Superior temporal gyrus (tissue), 1 donor: Measurements from ENCODE around the gene KIF25.

Source experiments
- DNase-seq: peaks from one replicate; pipeline ENCODE4 v3.0.0-alpha.2; 2016; ENCODE audit errors: extremely low spot score

KIF25 gene

DNA sequence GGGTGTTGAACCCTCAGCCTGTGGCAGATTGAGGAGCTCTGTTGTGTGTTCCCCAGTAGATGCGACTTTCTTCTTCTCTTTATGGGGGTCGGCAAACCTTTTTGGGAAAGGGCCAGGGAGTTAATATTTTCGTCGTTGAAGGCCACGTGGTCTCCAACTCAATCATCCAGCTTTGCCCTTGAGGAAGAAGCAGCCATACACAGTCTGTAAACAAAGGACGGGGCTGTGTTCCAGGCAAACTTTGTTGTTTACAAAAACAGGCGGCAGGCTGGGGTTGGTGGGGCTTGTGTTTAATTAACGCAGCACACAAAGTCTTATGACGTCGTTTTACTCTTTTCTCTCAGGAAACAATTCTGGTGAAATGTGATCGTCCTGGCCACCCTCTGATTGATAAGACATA is 20.2 kb downstream of the KIF25 start:
- no peak for DNase-seq

DNA sequence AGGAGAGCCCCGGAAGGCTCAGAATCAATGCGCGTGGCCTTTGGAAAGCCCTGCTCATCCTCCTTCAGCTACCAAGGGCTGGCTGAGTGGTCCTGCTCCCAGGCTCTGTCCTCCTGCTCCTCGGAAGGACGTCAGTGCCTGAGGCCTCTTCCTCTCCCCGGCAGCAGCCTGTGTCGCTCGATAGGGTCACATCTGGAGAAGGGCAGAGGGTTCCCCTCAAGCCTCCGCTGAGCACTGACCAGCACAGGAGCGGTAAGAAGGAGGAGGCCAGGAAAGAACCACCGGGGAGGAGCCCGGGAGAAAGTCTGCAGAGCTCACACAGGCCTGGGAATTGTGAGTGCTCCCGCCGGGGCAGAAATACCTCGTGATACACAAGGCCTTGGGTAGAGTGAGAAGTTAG is 21.2 kb downstream of the KIF25 start:
- no peak for DNase-seq

DNA sequence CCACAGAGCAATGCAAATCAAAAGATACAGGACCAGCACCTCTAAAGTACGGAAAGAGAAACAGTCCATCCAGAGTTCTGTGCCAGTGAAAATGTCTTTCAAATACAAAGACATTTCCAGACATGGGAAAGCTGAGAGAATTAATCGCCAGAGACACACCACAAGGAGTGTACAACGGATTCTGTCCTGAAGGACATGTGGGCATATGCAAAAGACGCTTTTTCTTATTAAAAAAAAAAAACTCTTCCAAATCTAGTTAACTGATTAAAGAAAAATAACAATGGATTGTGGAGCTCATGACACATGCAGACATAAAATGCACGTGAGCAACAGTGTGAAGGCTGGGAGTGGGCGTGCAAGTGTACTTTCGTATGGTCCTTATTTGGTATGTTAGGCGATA is 22.8 kb downstream of the KIF25 start:
- DNase-seq: no peak

DNA sequence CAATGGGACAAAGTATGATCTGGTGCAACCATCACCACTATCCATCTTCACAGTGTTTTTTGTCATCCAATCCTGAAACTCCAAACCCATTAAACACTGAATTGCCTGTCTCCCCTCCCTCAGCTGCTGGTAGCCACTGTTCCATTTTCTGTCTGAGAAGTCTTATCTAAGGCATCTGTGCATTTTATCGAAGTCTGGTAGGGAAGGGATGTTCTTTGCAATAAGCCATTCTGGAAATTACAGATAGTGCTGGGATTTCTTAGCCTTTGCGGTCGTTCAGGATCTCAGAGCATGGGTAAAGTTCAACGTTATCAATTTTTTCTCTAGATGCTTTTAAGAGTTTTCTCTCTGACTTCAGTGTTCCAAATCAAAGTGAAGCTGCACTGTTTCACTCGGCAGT is 24.1 kb downstream of the KIF25 start:
- no peak for DNase-seq

DNA sequence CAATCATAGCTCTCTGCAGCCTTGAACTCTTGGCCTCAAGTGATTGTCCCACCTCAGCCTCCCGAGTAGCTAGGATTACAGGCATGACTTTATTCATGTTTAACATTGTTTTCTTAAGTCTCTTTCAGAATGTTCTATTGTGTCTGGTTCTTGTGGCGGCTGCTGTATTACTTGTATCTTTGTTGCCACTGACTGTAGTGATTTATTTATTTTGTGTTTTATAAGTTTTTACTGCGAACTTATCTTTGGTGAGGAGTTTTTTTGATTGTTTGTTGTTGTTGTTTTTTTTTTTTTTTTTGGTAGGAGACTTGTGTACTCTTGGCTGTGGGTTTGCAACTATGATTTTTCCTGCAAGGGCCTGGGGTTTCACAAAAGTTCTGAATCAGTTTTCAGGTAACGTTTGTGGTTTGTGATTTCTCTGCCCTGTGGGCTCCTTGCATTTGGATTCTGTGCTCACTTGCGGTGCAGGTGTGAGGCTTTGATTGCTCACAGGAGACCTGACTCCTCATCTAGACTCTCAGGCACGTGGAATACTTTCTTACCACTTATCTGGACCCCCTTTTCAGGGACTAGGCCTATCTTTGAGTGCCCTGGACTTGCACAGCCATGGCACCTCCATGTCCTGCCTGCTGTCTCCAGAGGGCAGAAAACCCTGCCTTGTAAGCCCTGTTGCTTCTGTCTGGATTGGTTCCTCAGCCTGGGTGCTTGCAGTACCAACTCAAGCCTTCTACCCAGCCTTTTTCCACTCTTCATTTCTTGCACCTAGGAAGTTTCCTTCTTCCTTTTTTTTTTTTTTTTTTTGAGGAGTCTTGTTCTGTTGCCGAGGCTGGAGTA is 25.2 kb downstream of the KIF25 start:
- no peak for DNase-seq

DNA sequence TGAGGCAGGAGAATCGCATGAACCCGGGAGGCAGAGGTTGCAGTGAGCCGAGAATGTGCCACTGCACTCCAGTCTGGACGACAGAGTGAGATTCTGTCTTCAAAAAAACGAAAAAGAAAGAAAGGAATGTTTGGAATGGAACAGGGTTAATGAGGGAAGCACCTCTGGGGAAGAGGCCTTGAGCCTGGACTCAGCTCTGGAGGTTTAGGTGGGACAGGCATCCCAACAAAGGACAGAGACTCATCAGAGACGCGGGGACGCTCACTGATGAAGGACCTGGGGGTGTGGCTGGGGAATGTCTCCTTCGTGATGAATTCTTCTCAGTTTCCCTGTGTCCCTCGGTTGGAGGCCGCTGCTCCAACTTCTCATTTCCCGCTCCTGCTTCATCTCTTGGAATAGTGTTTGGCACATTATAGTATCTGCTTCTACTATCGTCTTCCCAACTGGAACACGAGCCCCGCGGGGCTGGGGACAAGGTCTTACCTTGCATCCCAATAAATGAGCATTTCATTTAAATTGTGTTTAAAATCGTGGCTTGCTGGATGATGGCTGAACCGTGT is 27.6 kb downstream of the KIF25 start:
- no peak for DNase-seq

DNA sequence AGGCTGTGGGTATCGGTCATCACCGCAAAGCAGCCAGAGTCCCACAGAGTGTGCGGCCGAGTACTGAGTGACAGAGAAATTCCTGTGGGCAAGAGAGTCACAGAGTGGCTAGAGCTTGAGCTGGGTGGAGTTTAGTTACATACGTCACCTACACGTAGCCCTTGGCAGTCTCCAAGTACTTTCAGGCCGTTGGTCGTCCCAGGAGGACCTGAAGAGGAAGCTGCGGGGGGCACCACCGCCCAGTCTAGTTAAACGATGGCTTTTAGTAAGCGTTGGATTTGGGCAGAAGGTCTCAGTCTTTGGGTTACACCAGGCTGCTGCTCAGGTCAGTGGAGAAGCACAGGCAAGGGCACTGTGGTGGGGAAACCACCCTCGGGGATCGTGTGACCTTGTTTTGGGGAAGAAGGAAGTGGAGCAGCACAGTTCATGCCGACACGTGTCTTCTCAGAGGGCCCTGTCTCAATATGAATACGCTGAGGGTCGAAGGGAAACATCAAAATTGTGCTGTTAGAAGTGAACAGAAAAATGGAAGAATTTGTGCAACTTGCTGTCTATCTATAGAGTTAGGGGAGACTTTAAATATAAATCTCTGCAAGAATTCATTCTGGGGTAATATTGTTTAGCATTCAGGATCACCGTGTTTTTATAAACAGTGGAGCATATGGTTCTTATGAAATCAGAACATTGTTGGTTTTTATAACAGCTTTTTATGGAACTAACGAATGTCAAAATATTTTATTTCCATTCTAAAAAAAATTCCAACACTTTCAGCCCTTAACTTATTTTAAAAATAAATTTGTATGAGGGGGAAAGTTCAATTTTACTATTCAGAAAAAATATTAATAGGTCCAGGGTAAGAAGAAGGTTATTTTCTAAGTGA is 28.6 kb downstream of the KIF25 start:
- no peak for DNase-seq

DNA sequence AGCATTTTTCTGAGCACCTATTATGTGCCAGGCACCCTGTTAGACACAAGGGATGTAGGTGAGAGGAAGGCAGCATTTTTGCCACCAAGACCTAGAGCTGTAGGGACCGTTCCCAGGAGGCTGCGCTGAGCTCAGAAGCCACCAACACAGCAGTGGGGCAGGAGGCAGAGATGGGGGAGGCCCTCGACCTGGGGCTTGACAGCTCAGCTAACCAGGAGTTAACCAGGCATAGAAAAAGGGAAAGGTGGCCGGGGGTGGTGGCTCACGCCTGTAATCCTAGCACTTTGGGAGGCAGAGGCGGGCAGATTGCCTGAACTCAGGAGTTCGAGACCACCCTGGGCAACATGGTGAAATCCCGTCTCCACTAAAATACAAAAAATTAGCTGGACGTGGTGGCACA is 29.5 kb downstream of the KIF25 start:
- no peak for DNase-seq

DNA sequence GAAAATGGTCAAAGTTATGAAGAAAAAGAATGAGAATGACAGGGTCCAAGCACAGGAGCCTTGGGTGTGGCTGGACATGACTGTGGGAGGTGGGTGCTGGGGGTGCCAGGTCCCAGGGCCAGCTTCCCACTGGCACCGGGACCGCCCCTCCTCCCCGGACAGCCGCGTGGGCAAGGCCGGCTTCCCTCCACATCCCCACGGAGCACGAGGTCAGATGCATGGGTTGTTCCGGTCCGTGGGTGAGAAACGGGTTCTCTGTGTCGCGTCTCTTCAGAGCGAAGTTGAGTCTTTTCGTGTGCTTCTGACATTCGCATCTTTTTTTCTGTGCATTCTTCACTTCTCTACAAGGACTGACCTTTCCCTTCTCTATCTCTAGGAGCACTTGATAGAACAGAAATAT is 30.1 kb downstream of the KIF25 start:
- DNase-seq: no peak

DNA sequence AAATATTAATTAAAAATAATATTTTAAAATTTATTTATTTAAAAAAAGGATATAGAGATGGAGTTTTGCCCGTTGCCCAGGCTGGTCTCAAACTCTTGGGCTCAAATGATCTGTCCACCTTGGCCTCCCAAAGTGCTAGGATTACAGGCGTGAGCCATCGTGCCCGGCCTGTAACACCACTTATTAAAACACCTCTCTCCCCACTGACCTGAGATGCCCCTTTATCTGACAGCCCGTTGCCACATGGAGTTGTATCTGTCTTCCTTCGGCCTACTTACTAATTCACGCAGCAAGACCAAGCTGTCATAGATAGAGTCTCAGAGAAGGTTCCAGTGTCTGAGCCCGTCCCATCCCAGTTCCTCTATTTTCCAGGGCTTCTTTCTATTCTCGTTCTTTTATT is 30.7 kb downstream of the KIF25 start:
- no peak for DNase-seq

DNA sequence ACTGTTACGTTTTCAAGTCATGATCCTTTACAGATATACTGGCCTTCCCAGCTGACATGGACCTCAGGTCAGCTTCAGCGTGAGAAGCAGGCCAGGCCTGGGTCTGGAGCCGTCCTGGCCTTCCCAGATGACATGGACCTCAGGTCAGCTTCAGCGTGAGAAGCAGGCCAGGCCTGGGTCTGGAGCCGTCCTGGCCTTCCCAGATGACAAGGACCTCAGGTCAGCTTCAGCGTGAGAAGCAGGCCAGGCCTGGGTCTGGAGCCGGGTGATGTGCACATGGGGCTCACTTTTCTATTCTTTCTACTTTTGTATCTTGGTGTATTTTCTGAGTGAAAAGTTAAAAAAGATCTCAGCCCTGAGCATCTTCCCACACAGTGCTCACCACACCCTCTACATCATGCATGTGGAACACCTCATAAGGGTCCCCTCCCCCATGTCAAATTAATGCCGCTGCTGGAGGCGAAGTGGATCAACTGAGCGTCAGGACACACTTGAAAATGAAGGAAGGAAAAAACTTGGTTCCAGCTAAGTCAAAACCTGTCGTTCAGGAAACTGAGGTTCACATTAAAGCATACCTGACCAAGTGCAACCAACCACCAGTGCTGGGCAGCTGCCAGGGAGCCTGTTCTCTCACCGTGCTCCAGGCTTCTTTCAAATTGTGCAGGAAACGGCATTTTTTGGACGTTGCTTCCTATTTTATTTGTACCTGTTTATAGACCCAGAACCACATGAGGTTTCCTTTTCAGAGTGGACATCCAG is 32.2 kb downstream of the KIF25 start:
- DNase-seq: no peak

DNA sequence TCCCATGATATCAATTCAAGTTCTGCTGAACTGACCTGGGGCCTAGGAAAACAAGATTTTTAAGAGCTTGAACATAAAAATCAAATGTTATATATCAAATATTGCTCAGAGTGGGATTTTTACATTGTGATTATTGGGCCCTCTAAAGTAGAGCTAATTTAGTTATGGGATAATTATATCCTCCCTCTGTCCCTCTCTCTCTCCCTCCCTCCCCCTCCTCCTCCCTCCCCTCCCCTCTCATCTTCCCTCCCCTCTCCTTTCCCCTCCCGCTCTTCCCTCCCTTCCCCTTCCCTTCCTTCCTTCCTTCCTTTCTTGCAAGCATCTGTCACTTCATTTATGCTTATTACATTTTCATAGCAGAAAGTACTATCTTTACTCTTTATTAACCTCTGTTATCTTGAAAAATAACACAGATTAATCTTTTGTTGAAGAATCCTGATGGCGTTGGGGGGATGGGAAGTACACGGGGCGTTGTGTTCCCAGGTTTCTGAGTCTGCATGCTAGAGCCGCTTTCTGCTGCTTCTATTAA is 32.8 kb downstream of the KIF25 start:
- DNase-seq: no peak

DNA sequence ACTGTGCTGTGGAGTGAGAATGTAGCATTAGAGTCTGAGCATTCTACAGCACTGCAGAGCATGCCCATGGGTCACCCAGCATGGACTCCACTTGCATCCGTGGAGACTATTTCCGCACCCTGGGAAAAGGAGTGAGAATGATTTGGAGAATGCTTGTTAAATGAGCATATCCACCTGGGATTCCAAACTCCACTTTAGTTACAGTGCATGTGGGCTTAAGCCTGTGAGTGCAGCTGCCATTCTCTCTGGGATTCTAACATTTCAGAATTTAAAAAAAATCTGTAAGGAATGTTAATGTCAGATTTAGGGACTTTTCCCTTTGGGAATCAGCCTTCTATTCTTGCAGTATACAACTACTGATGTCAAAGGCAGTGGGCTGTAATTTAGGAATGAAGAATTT is 33.4 kb downstream of the KIF25 start:
- no peak for DNase-seq

DNA sequence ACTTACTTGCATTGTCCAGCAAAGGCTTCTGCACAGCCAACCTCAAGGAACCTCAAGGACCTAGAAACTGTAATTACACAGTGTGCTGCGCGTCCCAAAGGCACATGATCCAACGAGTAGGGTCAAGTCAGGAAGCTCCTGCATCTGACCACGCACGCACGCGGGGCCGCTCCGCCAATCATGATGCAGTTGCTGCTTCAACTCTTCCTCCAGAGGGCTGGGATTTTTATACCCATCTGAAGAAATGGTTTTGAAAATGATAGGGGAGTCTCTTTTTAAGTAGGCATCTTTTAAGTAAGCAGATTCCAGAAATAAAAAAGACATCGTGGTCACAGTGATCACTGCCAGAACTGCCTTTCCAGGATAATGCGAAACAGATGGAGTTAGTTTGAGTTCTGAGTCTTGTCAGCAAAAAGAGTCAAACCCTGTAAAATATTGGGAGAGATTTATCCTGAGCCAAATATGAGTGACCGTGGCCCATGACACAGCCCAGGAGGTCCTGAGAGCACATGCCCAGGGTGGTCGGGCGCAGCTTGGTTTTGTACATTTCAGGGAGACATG is 34.0 kb downstream of the KIF25 start:
- DNase-seq: no peak

DNA sequence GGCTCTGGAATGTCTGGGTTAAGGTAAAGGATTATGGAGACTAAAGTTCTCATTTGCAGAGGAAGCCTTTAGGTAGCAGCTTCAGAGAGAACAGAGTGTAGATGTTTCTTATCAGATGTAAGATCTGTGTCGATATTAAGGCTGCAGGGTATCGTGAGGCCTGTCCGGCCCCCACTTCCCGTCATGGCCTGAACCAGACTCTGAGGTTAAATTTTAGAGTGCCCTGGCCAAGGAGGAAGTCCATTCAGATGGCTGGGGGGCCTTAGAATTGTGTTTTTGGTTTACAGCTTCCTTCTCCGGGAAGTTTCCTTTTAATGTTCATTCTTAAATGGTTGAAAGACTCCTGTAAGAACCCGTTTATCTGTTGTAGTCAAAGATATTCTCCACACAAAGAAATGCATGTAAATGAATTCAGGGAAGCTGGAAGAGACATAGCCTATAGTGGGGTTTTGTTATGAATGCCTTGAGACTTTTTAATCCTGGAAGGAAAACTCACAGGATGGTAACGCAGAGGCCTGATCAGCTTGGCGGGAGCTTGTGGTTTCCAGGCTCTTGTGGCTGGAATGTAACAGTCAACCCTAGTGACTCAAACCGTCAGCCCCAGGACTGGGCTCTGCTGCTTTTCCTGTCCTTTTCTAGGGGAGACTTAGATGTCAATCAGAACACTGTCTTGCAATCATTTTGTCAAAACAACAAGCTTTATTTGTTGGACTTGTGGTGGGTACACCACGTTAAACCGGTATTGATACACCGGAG is 34.7 kb downstream of the KIF25 start:
- no peak for DNase-seq

DNA sequence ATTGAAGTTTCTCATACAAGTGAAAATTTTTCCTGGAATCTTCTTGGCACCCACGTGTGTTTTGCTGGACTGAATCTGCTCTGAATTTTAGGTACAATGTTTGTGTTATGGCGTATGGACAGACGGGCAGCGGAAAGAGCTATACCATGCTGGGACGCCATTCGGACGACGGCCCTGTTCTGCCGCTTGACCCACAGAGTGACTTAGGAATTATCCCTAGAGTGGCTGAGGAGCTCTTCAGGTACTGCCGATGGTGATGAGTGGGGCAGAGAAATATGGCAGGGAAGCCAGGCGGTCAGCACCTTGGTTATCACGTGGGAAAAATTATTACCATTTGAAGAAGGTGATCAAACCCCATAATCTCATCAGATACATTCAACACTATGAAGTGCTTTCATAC is 36.3 kb downstream of the KIF25 start:
- DNase-seq: no peak

DNA sequence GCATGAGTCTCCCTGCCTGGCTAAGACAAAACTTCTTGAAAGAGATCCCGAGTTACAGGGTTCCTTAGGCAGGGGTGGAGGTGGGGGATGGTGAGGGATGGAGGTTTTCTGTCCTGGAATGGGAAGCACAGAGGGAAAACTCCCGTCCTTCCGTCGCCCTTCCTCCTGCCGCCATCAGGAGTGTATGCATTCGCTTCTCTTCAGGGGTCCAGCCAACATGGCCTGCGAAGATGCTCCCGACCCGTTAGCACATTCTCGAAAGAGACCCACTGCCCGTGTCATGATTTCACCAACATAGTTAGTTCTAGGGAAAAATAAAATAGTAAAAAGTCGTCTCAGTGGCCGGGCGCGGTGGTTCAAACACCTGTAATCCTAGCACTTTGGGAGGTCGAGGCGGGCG is 37.1 kb downstream of the KIF25 start:
- DNase-seq: no peak

DNA sequence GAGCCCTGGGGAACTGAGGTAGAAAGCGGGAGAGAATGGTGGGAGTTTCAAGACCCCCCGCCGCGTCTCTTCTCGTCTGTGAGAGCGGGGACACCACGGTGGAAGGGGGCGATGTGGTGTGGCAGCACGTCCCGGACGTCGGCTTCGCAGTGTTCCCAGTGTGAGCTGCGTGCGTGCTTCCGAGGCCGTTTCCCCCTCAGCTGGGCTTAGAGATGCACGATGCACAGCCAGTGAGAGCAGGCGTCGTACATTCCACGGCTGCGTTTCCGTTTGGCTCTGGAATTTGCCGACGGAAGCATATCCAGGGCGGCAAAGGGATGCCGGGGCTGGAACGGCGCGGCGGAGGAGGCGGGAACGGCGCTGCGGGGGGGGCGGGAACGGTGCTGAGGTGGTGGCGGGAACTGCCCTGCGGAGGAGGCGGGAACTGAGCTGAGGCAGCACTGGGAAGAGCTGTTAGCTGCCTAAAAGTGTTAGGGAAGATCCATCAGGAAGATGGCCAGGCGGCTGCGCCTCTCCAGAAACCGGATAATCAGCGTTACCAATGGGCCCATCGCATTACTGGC is 37.7 kb downstream of the KIF25 start:
- DNase-seq: peak; percentile 27

DNA sequence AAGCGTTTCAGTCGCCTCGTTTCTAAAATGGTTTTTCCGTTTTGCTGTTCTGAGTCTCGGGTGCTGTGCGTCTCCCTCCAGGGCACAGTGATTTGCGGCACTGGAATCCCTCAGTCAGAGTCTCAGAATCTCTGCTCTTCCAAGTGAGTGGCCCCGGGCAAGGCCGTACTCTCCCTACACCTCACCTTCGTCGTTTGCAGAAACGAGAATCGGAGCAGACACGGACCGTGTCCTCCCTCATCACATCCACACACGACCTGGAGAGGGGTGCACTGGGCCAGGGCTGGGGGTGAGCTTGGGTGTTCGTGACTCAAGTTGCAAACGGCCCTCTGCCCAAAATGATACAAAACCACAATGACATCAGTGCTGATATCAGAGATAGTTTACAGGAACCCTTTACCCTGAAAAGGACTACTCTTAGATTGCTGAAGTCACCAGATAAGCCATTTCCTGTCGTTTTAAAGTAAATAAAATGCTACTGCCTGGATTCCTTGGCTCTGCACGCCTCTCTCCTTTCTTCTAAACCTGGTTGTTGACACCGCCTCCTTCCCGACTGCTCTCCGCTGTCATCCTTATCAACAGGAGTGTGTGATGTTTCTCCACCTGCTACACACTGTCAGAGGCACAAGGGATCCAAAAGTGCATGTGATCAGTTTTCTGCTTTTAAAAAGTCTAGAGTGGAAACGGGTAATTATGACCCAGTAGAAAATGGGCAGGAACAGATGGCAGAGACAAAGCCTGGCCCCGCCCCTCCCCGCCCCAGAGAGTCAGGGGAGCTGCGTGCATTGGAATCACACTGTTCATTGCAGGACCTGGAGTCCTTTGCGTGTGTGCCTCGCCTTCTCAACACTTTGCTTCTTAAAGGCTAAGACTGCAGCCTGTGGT is 38.4 kb downstream of the KIF25 start:
- peak; percentile 53 for DNase-seq
